Femur (tissue), 1 donor: ENCODE results near the gene LEMD2.
A peak's percentile ranks its signal among the peaks of the same experiment; 100 is the strongest.

Experiments used
- DNase-seq: peaks from one replicate; pipeline ENCODE4 v3.0.0-alpha.2; 2017

The LEMD2 gene

DNA sequence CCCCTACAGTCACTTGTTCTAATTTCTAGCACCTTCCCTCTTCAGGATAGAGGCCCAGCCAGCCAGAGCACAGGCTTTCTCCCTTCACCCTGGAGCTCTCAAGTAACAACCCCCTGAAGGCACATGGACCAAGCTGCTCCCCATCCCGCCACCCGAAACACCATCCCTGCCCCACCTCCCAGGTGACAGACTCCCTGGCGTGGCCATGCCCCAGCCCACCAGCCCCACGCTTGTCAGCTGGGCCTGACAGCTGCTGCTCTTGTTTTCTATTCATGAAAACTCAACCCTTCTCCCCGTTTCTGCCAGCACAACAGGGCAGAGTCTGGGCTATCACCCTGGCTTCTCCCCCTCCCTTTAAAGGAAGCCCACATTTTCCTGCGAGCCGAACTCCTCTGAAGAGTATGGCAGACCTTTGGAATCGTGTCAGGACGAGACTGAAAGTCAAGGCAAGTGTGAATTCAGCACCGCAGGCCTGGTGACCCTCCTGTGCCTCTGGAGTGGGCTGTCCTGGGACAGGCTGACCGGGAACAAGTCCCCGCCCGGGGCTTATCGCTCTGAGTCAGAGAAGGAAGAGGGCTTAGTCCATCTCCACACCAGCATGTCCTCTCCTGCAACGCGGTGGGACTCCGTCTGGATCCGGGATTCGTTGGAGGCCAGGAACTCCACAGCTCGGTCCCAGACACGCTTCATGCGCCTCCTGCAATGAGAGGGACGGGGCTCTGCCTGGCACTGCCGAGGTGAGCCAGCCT is 16.7 kb downstream of the LEMD2 start:
- DNase-seq, result no peak

DNA sequence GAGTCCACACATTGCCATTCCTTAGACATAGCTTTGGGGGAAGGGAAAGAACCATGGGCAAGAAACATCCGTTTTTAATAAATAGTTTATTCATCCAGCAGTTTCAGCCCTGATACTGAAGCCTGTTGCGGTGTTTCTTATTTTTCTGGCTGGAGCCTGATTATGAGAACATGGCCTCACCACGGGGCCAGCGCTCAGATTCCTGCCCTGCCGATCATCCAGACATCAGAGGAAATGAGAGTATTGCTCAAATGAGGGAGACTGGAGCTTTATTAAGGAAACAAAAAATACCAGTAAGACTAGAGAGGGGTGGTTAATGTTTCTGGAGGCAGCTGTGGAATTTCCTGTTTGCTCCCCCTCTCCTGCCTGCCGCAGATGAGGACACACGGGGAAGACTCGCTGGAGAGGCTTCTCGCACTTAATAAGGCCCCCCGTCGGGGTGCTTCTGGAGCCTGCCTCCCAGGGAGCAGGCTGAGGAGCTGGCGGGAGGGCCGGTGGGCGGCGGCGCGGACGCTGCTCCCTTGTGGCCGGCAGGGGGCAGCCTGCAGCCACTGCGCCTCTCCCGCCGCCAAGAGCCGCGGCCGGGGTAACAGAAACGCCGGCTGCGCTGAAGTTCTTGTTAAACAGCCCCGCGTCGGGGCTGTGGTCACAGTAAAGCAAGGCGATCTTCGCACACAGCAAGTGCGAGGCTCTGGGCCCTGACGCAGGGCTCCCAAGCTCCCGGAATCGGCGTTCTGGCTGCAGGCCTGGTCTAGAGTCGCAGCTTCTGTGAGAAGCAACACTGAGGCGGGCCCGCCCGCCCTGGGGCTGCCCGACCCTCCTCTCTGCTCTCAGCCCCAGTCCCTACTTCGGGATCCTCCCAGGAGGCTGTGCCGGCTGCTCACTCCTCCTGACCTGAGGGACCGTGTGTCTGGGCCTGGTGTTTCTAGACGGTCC is 17.5 kb downstream of the LEMD2 start:
- DNase-seq, result peak; percentile 86

DNA sequence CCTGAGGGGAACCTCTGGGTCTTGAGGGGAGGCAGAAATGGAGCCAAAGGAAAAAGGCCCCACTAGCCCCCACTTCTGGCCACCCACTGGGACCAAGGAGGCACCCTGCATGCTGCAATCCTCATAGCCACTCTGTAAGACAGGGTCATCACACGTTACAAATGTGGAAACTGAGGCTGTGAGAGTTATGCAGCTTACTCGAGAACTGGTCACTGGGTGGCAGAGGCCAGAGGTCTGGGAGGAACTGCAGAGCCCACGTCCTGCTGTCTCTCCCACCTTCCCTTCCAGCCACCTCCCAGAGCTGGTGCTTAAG is 18.1 kb downstream of the LEMD2 start:
- DNase-seq, result no peak

DNA sequence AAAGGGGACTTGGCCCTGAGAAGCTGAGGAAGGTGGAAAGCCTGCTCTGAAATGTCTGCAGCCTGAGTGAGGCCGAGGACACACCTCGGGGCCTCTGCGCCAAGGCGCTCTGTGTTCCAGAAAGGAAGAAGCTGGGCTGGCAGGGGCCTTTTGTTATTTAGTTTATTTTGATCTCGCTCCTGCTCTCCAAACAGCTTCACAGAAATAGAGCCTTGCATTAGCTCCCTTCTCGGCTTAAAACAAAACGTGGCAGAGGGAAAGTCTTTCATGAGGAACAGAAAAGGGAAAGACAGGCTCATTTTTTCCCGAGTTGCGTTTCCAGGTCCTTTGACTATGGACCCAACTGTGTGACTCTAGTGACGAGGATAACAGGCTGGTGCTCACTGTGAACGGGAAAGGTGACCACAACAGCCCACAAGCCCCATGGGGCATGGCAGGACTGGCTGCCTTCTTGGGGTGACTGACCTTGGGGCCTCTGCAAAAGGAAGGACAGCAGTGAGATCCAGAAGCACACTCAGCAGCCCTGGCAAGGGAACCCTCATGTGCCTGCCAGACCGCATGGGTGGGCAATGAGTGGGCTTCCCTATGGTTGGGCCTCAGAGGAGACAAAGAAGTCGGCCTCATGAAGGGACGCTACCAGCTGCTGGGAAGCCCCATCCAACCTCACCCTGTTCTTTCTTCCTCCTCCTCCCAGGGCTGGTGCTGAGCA is 18.7 kb downstream of the LEMD2 start:
- no peak for DNase-seq

DNA sequence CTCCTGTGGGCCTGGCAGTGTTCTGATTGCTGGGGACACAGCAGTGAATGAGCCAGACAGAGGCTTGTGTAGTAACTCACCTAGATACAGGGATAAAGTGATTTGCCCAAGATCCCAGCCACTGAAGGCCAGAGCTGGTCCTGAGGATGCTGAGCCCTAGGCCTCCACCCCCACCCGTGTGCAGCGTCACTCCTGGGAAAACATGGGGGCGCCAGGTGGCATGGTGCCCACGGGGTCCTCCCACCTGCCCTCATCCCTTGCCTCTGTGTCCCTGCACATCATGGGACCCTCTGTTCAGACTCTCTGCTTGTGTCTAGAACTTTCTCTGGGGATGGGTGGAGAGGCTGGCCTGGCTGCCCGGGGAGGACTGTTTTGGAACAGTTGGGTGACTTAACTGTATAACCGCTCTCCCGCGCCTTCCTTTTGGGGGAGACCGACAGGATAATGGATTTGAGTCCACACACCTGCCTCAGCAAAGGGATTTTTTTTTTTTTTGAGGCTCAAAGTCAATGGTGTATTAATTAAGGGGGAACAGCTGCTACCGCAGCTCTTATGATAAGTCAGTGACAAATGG is 19.6 kb downstream of the LEMD2 start:
- no peak for DNase-seq

DNA sequence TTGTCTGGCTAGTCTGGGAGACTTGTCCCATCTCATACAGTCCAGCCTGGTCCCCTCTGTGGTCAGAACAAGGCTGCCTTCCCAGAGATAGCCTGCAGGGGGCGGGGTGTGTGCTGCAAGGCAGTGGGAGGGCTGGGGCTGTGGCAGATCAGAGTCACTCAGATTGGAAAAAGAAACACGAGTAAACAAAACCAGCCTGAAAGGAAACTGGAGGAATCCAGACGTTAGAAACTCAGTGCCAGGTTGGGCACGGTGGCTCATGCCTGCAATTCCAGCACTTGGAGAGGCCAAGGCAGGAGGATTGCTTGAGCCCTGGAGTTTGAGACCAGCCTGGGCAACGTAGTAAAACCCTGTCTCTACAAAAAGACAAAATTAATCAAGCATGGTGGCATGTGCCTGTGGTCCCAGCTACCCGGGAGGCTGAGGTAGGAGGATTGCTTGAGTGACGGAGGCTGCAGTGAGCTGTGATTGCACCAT is 20.2 kb downstream of the LEMD2 start:
- DNase-seq, result peak; percentile 84

DNA sequence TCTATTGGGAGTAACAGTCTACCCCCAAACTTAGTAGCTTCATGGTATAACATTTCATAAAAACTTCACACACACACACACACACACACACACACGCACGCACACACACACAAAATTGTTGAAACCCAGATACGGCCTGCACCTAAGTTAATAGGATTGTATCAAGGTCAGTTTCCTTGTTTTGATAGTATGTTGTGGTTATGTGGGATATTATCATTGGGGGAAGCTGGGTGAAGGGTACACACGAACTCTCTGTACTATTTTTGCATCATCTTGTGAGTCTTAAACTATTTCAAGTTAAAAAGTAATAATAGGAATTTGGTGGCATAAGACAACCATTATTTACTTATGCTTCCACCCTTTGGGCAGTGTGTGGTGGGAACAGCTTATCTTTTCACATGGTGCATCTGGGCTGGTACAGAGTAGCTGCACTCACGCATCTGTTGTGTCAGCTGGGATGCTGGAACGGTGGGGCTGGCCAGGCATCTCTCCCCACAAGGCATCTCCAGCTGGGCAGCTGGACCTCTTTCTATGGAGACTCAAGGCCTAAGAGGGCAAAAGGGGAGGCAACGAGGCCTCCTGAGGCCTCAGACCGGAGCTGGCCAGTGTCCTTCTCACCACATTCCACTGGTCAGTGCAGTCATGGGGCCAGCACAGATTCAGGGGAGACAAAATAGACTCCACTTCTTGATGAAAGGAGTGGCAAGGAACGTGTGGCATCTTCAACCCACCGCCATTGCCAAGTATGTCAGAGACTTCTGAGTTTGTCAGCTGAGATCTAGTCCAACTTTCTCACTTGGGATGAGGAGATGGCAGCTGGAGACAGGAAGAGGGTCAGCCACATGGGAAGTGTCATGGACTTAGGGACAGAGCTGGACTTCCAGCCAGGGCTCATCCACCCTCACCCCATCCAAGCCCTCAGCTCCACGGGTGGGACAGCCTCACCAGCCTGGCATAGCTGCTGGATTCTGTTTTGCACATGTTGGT is 21.7 kb downstream of the LEMD2 start:
- DNase-seq, result no peak

DNA sequence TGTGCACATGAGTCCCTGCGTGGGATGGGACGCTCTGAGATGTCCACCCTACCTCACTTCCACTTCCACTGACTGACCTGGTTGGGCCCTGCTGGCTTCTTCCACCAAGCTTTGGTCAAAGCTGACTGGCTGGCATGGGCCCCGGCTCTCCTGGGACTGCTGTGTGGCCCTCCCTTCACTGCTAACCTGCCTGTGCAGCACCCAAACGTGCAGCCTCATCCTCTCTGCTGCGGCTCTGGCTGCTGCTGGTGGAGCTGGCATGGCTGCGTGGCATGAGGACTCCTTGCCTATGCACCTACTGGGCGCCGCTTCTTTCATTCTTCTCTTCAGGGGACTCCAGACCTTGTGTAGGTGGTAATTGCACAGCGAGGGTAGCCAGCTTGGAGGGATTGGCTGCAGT is 23.6 kb downstream of the LEMD2 start:
- no peak for DNase-seq

DNA sequence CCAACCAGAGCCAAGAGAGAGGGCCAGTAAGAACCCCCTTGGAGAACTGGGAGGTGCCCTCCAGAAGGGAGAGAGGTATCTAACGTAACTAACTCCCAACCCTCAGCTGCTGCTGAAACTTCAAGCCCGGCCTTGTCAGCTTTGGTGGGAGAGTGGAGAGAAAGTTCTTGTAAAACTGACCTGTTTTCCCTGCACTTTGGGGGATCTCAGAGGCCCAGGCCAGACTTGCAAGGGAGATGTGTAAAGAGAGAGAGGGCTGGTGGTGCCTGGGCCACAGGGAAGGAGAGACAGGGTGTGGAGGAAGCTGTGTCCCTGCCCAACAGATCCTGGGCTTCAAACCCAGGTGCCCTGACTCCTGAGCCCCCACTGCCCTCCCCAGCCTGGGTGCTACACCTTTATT is 24.9 kb downstream of the LEMD2 start:
- no peak for DNase-seq

DNA sequence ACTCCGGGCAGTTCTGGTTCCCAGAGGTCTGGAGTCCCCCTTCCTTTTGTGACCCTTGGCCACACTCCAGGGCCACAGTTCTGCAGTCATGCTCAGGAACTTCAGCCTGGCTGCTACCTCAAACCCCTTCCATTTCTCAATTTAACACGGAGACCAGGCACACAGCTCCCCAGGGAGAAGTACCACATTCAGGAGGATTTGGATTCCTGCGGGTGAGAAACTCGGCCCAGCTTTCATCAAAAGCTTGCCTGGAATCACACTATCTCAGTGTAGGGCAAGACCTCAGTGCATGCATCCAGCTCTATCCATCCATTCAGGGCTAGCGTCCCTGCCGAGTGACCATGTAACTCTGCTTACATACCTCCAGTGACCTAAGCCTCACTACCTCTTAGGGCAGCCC is 25.4 kb downstream of the LEMD2 start:
- DNase-seq, result no peak

DNA sequence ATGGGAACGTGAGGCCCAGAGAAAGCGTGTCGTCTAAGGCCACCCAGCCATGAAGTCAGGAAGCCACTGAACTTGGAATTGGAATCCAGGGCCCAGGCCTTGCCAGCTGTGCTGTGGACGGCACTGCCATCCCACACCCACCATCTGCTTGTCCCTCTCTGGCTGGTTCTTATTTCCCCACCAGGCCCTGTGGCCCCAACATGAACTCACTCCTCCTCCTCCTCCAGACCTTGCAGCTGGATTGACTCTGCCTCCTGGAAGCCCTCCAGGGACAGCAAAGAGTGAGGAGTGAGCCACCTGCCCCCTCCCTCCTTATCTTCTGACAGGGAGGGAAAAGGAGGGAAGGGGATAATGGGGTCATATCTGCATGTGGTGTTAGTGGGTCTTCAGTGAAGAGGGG is 26.2 kb downstream of the LEMD2 start:
- DNase-seq, result no peak

DNA sequence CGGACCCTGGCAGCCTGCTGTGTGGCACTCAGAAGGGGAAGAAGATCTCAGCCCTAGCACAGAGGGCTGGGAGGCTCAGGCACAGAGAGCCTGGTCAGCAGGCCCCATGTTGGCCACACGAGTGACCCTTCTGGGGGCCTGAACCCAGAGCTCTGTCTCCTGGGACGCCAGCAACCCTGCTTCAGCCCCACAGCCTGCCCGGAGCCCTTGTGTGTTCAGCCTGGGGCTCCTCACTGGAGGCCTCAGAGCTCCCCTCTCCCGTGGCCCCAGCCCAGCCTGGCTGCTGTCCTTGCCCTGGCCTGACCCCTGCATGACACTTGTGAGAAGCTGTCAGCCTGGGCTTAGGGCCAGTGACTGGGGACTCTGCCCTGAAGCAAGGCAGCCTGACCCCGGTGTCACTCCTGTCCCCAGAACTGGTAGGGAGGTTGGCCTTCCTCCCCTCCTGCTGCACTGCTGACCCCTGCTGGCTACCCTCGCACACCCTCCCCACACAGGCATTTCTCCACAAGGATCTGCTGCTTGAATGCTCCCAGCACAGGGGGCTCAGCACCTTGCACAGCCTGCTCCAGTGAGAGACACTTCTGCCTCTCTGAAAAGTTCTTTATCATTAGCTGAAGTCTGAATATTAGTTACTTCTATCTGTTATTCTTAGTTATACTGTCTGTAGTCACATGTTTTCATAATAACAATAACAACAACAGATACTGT is 26.9 kb downstream of the LEMD2 start:
- peak; percentile 64 for DNase-seq

DNA sequence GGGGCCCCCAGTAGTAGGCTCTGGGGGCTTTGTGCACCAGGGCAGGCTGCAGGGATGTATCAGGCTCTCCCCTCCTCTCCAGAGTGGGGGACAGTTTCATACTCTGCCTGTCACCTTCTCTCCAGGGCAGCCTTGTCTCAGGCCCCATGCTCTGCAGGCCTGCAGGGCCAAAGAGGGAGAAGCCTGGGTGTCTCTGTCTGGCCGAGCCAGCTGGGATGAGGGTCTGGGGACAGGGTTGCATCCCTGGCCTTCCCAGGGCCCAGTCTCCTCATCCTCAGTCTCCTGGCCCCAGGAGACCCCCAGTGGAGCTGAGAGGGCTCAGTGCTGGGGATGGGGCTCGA is 27.4 kb downstream of the LEMD2 start:
- DNase-seq, result no peak

DNA sequence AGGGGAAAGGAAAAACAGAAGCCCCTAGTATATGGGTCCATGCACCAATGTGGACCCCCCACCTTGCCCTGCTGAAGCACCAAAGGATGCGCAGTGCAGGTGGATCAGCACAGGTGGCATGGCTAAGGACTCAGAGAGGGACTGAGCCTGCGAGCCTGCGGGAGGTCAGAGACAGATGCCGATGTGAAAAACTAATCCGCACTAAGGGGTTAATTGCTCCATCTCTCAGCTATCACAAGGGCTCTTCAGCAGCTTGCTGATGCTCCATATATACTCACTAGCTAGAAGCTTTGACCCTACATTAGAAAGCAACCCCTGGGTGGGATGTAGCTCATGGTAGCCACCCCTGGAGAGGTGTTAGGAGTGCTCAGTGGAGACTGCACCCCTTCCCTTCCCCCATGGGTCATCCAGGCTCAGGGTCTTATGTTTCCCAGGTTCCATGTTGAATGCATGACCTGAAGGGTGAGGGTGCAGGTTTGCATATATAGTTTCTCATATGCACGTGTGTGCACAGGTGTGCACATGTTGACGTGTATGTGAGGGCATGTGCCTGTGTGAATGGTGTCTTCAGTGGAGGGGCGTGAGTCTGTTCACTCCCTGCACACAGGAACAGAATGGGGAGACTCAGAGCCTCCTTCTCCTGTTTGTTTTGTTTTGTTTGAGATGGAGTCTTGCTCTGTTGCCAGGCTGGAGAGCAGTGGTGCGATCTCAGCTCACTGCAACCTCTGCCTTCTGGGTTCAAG is 28.9 kb downstream of the LEMD2 start:
- no peak for DNase-seq

DNA sequence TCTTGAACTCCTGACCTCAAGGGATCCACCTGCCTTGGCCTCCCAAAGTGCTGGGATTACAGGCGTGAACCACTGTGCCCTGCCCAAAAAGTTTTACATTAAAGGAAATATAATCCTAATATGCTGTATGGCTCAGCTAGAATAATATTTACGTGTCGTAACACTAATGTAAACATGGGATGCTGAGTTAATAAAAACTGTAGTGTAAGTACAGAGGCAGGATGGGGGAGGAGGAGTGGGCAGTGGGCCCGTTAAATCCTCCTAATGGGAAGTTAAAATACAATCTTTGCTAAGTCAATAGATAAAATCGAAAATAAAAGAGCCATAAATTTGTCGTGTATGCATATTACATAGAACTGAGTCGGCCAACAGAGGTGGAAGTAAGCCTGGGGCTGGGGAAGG is 30.1 kb downstream of the LEMD2 start:
- no peak for DNase-seq

DNA sequence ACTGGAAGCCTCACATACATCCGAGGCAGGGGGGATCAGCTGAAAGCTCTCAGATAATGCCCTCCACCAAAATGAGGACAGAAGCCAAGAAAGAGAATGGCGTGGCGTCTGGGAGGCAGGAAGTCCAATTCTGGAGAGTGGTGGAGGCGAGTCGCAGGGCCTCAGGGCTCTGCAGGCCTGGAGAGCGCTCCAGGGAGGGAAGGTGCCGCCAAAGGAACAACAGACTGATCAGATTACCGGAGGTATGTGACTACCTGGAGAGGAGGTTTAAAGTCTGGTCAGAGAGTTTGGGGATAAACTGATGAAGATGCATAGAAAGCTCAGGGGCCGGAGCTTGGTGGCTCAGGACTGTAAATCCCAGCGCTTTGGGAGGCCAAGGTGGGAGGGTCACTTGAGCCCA is 31.0 kb downstream of the LEMD2 start:
- DNase-seq, result no peak

DNA sequence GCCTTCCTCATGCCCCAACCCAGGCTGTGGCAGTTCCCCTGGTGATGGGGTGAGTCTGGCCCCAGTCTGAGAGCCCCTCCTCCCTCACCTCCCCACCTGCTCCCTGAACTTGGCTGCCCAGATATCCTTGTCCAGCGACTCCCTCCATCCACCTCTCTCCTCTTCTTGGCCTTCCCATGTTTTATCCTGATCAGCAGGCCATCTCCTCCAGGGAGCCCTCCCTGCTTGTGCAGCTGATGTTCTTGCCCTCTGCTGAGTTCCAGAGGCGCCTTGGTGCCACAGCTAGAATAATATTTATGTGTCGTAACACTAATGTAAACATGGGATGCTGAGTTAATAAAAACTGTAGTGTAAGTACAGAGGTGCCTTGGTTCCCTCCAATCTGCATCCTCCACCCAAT is 31.8 kb downstream of the LEMD2 start:
- DNase-seq, result no peak

DNA sequence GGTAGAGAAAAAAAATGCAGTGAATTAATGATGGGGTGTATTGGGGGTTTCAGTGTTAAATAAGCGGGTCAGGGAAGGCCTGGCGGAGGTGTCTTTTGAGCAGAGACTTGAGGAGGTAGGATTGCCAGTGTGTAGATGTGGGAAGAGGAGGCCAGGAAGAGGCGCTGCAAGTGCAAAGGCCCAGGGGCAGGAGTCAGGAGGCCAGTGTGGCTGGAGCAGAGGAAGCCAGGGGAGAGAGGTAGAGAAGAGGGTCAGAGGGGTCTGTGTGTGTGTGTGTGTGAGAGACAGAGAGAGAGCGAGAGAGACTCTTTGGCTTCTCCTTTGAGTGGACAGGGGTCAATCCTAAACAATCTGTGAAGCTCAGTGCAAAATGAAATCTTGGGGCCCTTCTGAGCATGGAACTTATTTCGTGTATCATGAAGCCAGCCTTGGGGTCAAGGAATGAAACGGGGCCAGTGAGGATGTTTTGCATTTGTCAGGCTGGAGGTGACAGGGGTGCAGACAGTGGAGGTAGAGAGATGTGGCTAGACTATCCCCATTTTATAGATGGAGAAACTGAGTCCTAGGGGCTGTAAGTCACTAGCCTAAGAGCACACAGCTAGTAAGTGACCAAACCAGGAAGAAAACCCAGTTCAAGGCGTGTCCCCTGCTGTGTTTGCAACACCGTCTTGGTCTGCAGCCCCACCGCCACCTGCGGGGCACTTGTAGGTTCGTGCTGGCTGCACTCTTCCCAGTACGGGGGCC is 32.5 kb downstream of the LEMD2 start:
- DNase-seq, result no peak

DNA sequence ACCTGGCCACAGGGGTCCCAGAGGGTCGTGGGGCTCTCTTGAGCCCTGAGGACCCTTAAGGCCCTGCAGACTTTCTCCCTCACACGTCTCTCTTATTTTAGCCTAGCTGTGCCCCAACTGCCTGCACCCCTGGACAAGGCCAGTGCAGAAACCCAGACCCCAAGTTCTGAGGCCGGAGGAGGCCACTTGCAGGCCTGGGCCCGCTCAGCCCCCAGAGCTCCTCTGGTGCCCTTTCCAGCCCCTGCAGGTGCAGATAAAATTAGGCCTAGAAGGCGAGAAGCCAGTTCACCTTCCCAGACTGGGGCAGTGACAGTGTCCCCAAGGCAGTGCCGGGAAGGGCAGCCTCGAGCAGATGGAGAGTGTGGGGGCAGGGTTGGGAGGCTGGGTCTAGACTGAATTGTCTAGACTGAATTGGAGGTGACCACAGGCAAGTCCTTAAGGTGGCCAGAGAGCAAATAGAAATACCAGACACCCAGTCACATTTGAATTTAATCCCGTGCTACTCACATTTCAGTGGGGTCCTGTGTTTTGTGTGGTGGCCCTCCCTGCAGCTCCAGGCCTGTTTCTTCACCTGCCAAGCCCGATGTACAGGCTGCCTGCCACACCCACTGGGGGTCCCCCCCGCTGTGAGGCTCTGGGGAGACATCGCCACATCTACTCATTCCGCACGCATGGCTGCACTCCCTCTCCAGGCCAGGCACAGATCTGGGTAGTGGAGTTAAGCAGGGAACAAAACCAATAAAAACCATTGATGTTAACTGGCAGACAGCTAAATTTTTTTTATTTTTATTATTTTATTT is 33.7 kb downstream of the LEMD2 start:
- no peak for DNase-seq
